ENCODE data around the gene PSMB7.

- TF ChIP-seq, protein P1, sequence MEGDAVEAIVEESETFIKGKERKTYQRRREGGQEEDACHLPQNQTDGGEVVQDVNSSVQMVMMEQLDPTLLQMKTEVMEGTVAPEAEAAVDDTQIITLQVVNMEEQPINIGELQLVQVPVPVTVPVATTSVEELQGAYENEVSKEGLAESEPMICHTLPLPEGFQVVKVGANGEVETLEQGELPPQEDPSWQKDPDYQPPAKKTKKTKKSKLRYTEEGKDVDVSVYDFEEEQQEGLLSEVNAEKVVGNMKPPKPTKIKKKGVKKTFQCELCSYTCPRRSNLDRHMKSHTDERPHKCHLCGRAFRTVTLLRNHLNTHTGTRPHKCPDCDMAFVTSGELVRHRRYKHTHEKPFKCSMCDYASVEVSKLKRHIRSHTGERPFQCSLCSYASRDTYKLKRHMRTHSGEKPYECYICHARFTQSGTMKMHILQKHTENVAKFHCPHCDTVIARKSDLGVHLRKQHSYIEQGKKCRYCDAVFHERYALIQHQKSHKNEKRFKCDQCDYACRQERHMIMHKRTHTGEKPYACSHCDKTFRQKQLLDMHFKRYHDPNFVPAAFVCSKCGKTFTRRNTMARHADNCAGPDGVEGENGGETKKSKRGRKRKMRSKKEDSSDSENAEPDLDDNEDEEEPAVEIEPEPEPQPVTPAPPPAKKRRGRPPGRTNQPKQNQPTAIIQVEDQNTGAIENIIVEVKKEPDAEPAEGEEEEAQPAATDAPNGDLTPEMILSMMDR (conservative IDR thresholded peaks at IDR 0.05; ENCODE audit: low read depth, low read length), result no peak
- no peak for TF ChIP-seq EZH2 (IDR thresholded peaks at IDR 0.05; ENCODE audit: borderline replicate concordance, low read depth, low read length, poor library complexity, severe bottlenecking)
These were observed 38.4 kb upstream of the PSMB7 start for GRCh38 chr9:124453586-124454191.
